ENCODE measurements around the gene TRIM32.

The TRIM32 gene

DNA sequence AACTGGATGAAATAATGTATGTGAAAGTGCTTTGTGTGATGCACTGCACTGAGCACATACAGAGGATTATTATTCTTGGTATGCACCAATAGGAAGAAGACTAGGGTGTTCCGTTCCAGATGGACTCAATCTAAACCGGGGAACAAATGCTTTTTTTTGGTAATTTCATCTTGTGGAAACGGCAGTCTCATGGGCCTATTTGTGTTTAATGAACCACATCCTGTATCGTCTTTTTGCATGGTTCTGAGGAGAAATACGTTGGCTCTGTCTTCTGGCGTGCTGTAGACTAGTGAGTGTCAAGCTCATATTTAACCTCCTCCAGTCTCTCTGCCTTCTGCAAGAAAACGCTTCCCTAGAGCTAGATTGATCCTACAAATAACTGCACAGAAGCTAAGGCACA is 30.0 kb downstream of the TRIM32 start:
- Histone ChIP-seq H3K4me1 (ENCODE audit: insufficient read depth, low read length, severe bottlenecking) (no peaks in the 10 kb centered on the region), H3K36me3 (ENCODE audit: insufficient read depth, low read length) (no peaks in the 10 kb centered on the region), H2AFZ (ENCODE audit: low read length) (no peak overlapping the region), H3K79me2 (ENCODE audit: insufficient read depth, low read length) (no peaks in the 10 kb centered on the region), H3K9ac (ENCODE audit: low read length) (no peak overlapping the region), H3K9me3 (ENCODE audit: low read length) (no peaks in the 10 kb centered on the region), H3K4me3 (ENCODE audit: low read depth, low read length, poor library complexity, severe bottlenecking) (no peak overlapping the region), H3K27me3 (ENCODE audit: insufficient read depth, low read length) (no peaks in the 10 kb centered on the region; the same call in 1 of the 2 replicates), H3K4me2 (ENCODE audit: low read length) (no peak overlapping the region), H3K9me2 (ENCODE audit: low read depth, low read length) (no peaks in the 10 kb centered on the region), H3F3A (ENCODE audit: insufficient read depth, low read length) (no peaks in the 10 kb centered on the region), H4K20me1 (ENCODE audit: insufficient read depth, low read length) (no peaks in the 10 kb centered on the region), H3K27ac (ENCODE audit: low read depth, low read length, poor library complexity, severe bottlenecking) (no peak overlapping the region)
- no peak for TF ChIP-seq EZH2 (IDR thresholded peaks at IDR 0.05; ENCODE audit: borderline replicate concordance, low read length)
- TF ChIP-seq, protein P1, sequence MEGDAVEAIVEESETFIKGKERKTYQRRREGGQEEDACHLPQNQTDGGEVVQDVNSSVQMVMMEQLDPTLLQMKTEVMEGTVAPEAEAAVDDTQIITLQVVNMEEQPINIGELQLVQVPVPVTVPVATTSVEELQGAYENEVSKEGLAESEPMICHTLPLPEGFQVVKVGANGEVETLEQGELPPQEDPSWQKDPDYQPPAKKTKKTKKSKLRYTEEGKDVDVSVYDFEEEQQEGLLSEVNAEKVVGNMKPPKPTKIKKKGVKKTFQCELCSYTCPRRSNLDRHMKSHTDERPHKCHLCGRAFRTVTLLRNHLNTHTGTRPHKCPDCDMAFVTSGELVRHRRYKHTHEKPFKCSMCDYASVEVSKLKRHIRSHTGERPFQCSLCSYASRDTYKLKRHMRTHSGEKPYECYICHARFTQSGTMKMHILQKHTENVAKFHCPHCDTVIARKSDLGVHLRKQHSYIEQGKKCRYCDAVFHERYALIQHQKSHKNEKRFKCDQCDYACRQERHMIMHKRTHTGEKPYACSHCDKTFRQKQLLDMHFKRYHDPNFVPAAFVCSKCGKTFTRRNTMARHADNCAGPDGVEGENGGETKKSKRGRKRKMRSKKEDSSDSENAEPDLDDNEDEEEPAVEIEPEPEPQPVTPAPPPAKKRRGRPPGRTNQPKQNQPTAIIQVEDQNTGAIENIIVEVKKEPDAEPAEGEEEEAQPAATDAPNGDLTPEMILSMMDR (IDR thresholded peaks at IDR 0.05; ENCODE audit: low read length) = no peak

DNA sequence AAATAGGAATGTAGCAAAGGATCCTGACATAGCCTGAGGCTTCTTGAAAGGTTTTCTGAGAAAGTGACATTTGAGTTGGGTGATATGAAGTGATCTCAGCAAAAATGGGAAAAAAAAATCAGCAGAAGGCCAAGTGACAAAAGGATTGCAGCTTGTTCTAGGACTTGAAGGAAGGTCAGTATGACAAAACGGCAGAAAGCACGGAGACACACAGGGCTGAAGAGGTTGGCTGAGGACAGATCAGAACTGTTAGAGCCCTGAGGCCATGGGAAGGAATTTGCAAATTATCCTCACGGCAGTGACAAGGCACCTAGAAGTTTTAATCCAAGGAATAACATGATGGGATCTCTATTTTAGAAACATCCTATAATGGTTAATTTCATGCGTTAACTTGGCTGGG is 31.0 kb downstream of the TRIM32 start:
- H3K9me3 ChIP-seq (ENCODE audit: low read length) = no peaks in the 10 kb centered on the region
- H3K79me2 ChIP-seq (ENCODE audit: insufficient read depth, low read length) = no peaks in the 10 kb centered on the region
- no peak overlapping the region for H3K27ac ChIP-seq (ENCODE audit: low read depth, low read length, poor library complexity, severe bottlenecking)
- no peak overlapping the region for H3K4me3 ChIP-seq (ENCODE audit: low read depth, low read length, poor library complexity, severe bottlenecking)
- H3K27me3 ChIP-seq (ENCODE audit: insufficient read depth, low read length) = peaks cover 4% of the 10 kb centered on the region; the same call in 1 of the 2 replicates
- no peak overlapping the region for H2AFZ ChIP-seq (ENCODE audit: low read length)
- H3K4me2 ChIP-seq (ENCODE audit: low read length) = no peak overlapping the region
- TF ChIP-seq, protein P1 (IDR thresholded peaks at IDR 0.05; ENCODE audit: low read length) = no peak
- no peak for TF ChIP-seq EZH2 (IDR thresholded peaks at IDR 0.05; ENCODE audit: borderline replicate concordance, low read length)
- H3F3A ChIP-seq (ENCODE audit: insufficient read depth, low read length) = no peaks in the 10 kb centered on the region
- no peaks in the 10 kb centered on the region for H3K36me3 ChIP-seq (ENCODE audit: insufficient read depth, low read length)
- no peaks in the 10 kb centered on the region for H4K20me1 ChIP-seq (ENCODE audit: insufficient read depth, low read length)
- no peak overlapping the region for H3K9ac ChIP-seq (ENCODE audit: low read length)
- no peaks in the 10 kb centered on the region for H3K9me2 ChIP-seq (ENCODE audit: low read depth, low read length)
- no peaks in the 10 kb centered on the region for H3K4me1 ChIP-seq (ENCODE audit: insufficient read depth, low read length, severe bottlenecking)

DNA sequence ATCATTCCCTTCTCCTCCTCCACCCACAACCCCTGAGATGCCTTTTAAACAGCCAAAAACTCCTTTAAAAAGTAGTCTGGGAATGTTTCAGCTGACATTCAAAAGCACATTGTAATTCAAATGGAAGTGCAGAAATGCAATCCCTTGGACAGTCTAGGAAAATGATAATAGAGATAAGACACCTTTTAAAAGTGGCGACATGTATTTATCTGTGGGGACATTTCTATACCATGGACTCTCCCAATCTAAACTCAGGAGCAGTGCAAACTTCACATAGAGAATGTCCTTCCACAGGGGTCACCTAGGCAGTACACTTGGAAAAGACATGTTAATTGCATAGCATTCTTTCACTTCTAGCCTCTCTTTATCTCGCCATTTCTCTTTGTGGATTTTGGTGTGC is 33.0 kb downstream of the TRIM32 start:
- Histone ChIP-seq H4K20me1 (ENCODE audit: insufficient read depth, low read length) (no peaks in the 10 kb centered on the region), H3K4me1 (ENCODE audit: insufficient read depth, low read length, severe bottlenecking) (no peaks in the 10 kb centered on the region), H3K9me3 (ENCODE audit: low read length) (no peaks in the 10 kb centered on the region), H3K27ac (ENCODE audit: low read depth, low read length, poor library complexity, severe bottlenecking) (no peak overlapping the region), H3K79me2 (ENCODE audit: insufficient read depth, low read length) (no peaks in the 10 kb centered on the region), H3K27me3 (ENCODE audit: insufficient read depth, low read length) (peaks cover 4% of the 10 kb centered on the region; the same call in 1 of the 2 replicates), H3K36me3 (ENCODE audit: insufficient read depth, low read length) (no peaks in the 10 kb centered on the region), H3F3A (ENCODE audit: insufficient read depth, low read length) (no peaks in the 10 kb centered on the region), H3K9ac (ENCODE audit: low read length) (no peak overlapping the region), H3K4me3 (ENCODE audit: low read depth, low read length, poor library complexity, severe bottlenecking) (no peak overlapping the region), H3K9me2 (ENCODE audit: low read depth, low read length) (no peaks in the 10 kb centered on the region), H3K4me2 (ENCODE audit: low read length) (no peak overlapping the region), H2AFZ (ENCODE audit: low read length) (no peak overlapping the region)
- TF ChIP-seq, protein P1 (IDR thresholded peaks at IDR 0.05; ENCODE audit: low read length) = no peak

All from OCI-LY1 (cell line).